Hematopoietic multipotent progenitor cell treated with erythropoietin and hydrocortisone succinate and interleukin-3 and kit ligand, for 8 days (in vitro differentiated cells): Measurements from ENCODE around the gene KCNJ8.
A peak's percentile ranks its signal among the peaks of the same experiment; 100 is the strongest.
"Not testable (repeated sequence)": the region's sequence is repeated elsewhere in the genome, so short reads cannot be mapped to it uniquely, and the experiment has no call there.

ENCODE experiments used
- DNase-seq: peaks from one replicate; pipeline ENCODE4 v3.0.0-alpha.2; 2015

The KCNJ8 gene

DNA sequence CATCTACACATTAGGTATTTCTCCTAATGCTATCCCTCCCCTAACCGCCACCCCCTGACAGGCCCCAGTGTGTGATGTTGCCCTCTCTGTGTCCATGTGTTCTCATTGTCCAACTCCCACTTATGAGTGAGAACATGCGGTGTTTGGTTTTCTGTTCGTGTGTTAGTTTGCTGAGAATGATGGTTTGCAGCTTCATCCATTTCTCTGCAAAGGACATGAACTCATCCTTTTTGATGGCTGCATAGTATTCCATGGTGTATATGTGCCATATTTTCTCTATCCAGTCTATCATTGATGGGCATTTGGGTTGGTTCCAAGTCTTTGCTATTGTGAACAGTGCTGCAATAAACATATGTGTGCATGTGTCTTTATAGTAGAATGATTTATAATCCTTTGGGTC is 8.2 kb upstream of the KCNJ8 start:
- DNase-seq, result not testable (repeated sequence)

- DNase-seq, result no peak
These were observed 6.3 kb upstream of the KCNJ8 start for GRCh38 chr12:21780786-21781185.

DNA sequence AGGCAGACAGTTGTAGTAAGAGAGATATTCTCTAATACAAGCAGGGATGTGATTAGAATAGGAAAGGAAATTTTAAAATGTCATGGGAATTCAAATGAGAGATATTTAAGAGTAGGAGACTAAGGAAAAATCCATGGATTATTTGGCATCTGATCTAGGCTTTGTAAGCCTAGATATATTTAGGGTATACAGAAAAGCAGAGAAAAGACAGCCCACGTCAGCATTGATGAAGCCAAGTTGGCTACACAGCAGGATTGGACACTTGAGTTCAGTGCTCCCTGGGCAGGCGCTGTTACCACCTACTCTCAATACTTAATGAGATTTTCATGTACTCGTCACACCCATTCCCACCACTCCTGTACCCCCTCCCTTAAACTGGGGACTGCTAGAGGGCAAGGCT is 1.7 kb upstream of the KCNJ8 start:
- no peak for DNase-seq

DNA sequence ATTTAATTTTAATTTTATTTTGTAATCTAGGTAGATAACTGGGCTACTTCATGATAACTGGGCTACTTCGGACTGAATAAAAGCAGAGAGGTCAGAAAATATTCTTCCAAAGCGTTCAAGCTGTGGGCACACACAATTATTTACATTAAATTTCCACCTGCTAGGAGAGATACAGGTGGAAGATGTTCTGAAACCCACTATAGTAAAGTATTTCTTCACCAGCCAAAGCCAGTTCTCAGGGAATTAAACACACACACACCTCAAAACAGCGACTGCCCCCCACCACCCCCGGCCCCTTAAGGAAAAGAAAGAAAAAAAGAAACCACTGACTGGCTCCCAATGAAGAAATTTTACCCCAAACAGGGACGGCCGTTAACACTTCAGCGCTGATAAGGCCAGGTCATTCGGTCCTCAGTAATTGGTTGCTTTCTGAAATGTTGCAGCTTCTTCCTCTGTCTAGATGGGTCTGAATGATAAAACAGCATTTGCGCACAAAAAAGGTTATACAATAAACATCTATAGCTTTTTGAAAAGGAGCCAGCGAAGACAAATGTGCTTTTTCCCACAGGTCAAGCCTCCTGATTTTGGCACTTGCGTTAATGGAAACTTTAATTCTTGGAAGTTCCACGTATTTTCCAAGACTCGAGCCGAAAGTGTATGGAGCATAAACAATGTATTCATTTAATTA is 771 bp upstream of the KCNJ8 start:
- no peak for DNase-seq

DNA sequence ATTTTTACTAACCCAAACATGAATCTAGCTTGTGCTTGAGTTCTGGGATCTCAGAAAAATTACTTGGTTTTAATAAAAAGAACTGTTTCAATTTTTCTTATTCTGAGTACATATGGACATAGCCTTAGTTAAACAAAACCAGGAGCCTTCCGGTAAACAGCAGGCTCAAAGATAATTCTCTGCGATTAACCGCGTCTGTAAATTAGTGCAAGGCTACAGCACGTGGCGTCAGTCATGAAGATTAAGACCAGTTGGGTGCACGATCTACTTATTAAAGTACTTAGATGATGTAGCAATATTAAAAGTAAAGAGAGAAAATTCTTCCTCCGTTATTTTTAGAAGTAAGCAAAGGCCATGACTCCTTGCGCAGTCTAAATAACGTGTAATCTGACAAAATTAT is 700 bp downstream of the KCNJ8 start:
- no peak for DNase-seq

- peak; percentile 9 for DNase-seq
These were observed 1.2 kb downstream of the KCNJ8 start for GRCh38 chr12:21773263-21773741.

- DNase-seq, result no peak
These were observed 3.2 kb downstream of the KCNJ8 start for GRCh38 chr12:21771311-21771710.

- DNase-seq, result no peak
These were observed 5.2 kb downstream of the KCNJ8 start for GRCh38 chr12:21769307-21769706.

DNA sequence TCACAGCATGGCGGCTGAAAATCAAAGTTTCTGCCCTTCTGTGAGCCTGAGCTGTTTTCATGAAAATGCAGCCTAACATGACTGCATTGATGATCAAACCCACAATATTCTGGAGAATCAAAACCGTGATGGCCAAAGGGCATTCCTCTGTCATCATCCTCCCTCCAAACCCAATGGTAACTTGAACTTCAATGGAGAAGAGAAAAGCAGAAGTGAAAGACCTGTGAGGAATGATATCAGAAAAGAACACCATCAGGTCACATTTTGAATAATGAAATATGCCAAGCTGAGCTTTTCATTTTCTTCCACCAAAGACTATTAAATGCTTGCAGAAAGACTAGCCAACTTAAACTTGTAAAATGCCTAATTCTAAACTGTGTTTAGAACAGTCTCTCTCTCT is 8.1 kb downstream of the KCNJ8 start:
- DNase-seq, result no peak

- DNase-seq, result no peak
These were observed 9.6 kb downstream of the KCNJ8 start for GRCh38 chr12:21764950-21765349.

DNA sequence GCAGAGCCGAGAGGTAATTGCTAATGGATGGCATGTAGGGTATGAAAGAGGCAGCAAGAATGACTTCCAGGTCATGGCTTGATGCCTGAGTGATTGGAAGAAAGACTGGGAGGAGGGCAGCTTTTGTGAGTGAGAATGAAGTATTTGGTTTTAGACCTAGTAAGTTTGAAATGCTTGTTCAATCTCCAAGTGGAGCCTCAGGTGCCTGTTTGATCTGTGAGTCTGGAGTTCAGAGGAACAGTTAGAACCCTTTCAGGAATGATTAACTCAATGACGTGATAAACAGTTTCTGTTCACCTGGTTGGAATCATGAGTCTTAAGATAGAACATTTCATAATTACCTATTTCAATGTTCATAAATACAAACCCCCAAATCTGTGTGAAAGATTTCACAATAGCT is 10.4 kb downstream of the KCNJ8 start:
- DNase-seq, result no peak

- DNase-seq, result no peak
These were observed 11.0 kb downstream of the KCNJ8 start for GRCh38 chr12:21763531-21763930.

DNA sequence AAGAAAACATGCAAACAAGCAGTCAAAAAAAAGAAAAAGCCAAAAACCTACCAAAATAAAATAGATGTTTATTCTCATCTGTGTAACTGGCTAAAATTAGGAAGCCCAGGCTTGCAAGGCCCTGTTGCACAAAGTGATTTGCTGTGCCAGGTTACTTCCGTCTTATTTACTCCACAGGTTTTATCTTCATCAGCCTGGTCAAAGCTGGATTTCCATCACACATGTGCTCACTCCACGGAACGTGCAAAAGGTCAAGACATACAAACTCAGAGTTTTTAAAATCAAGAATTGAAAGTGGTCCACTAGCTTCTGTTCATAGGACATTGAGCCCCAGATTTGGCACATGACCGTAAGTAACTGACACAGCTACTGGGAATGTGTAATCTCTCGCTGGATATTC is 14.8 kb downstream of the KCNJ8 start:
- no peak for DNase-seq

DNA sequence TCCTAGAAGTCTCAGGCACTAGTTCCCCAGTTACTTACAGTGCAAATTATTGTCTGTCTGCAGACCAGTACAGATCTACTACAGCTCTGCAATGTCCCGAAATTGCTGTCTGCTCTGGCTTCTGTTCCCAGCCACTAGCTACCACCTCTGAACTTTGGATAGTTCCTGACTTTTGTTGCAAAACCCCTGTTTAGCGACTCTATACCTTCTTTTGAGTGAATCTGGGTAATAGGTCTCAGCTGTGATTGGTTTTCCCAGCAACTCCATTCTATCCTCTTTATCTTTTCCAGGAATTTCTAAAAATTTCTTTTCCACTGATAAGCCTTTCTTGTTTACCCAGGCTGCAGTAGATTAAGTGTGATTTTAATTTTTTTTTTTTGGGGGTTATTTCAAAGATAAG is 16.8 kb downstream of the KCNJ8 start:
- no peak for DNase-seq

DNA sequence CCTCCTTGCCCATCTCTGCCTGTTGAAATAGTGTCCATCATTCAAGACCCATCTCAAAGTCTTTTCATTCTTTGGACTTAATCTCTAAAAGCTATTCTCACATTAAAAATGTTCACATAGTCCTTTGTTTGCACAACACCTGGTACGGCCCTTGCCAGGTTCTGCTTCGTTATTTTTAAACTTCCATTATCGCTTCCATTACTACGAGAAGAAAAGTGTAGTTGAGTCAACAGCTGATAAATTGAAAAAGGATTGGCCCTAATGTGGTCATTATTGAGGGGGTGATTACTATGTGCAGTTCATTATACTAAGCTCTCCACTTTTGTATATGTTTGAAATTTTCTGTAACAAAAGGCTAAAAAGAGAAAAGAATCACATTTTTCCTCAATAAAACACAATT is 17.8 kb downstream of the KCNJ8 start:
- DNase-seq, result no peak

DNA sequence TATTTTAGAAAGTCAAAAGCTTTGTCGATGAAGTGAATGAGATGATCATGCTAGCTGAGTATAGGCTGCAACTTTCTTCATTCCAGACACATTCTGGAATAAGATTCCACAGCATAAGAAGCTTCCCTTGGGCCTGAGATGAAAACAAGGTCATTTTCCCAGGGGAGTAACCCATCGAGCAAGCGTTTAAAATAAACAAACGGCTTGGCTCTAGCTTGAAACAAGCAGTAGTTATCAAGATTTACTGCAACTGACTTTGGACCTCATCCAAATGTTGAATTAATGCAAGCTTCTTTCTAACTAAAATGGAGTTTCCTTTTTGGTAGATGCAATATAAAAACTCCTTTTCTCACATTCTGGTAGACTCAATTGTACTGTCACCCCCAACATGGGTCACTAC is 23.0 kb downstream of the KCNJ8 start:
- DNase-seq, result peak; percentile 5

DNA sequence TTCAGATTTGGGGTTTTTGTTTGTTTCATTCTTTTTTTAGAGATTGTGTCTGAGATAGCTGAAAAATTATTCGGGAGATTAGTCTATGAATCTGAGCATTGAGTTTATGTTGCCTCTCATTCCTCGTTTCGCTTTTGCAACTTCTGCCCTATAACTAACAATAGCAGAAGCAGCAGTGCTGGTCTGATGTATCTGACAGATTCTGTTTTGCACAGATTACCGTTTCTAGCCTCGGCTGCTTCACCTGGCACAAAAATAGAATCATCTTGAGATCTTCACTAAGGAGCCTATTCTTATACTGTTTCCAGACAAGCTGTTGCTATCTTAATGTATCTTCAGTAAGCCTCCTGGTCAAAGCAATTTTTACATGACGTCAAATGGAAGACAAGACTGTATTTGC is 29.2 kb downstream of the KCNJ8 start:
- no peak for DNase-seq

DNA sequence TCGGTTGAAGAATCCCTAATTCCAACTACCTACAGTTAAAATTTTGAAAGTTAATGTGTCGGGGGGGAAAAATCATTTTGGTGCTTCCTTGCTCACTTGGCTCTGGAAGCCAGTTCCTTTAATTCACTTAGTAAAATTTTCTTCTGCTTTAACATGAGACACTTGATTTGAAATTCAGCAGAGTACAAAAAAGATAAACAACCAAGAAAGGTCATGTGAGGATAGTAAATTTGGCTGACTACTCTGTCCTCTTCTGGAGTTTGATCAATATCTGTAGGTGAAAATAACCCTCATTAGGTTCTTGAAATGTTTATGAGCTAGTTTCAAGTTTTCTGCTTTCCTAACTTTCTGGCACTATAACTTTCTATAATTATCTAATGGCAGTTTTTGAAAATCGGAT is 43.4 kb downstream of the KCNJ8 start:
- no peak for DNase-seq

GRCh38 chr12:21725731-21726130 is 48.8 kb downstream of the KCNJ8 start:
- DNase-seq, result no peak

- DNase-seq, result no peak
These were observed 55.4 kb downstream of the KCNJ8 start for GRCh38 chr12:21718944-21719650.

- DNase-seq, result no peak
These were observed 56.1 kb downstream of the KCNJ8 start for GRCh38 chr12:21718403-21718802.

DNA sequence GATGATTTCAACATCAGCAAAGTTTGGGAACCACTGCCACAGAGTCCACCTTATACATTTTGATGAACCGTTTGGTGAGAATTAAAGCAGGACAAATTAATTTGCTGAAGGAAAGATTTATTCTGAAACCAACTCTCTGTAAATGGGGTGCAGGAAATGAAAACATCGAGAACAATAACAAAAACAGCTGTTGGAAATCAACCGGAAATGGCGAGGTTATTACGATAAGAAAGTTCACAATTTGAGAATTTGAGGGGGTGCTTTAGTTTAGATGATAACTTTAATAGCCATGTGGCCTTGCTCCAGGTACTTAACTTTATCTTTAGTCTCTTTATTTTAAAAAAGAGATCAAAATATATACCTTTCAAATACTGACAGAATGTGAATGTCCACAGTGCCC is 56.7 kb downstream of the KCNJ8 start:
- DNase-seq, result no peak

GRCh38 chr12:21715386-21715785 is 59.1 kb downstream of the KCNJ8 start:
- DNase-seq, result no peak
